ENCODE data around the gene MTCH1. TPM values are rescaled to one million over a fixed set of nuclear protein-coding genes. Genes with fewer than 3 reads are reported as not detected.
A peak's percentile ranks its signal among the peaks of the same experiment; 100 is the strongest.

Gene MTCH1
- total and polyA plus RNA-seq, 9 of the 15 experiments (the other 6 are each of a cell fraction or from before 2014, with no cell fraction given), result 7.9 to 161 (median 118) TPM

DNA sequence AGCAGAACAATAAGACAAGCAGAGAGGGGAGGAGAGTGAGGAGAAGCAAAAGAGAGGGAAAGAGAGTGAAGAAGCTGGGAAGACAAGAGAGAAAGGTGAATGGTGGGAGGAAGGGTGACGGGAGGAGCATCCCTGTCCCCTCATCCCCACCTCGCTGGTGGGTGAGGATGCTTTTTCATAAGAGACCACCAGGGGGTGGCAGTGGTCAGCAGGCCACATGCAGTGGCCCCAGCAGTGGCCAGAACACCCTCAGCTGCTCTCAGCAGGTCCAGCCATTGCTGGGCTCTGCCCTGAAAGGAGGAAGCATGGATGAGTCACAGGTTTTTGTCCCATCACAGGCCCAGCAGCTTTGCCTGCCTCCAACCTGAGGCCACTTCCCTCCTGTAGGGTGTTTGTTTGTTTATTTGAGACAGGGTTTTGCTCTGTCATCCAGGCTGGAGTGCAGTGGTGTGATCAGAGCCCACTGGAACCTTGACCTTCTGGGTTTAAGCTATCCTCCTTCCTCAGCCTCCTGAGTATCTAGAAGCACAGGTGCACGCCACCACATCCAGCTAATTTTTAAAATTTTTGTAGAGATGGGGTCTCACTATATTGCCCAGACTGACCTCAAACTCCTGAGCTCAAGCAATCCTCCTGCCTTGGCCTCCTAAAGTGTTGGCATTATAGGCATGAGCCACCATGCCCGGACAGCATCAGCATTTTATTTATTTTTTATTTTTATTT is 43.4 kb upstream of the MTCH1 start (continued):
- TF ChIP-seq ZNF75A (CRISPR knock-in tag; IDR thresholded peaks at IDR 0.05) (no peak), FOXM1 (IDR thresholded peaks at IDR 0.05; ENCODE audit: low read depth) (0 out of 2 replicates have a peak, but pooled peaks have one; percentile 25), FOXM1 (CRISPR knock-in tag; IDR thresholded peaks at IDR 0.05; ENCODE audit: low read depth) (peak; percentile 95), U2AF2 (optimal IDR thresholded peaks at IDR 0.05; ENCODE audit: low read depth, low read length) (no peak), ZNF146 (CRISPR knock-in tag; IDR thresholded peaks at IDR 0.05; ENCODE audit: unreplicated experiment) (no peak), STAG1 (CRISPR knock-in tag; IDR thresholded peaks at IDR 0.05; ENCODE audit: borderline replicate concordance) (peak; percentile 100), JUNB (CRISPR knock-in tag; conservative IDR thresholded peaks at IDR 0.05) (peak; percentile 68; the same call in 1 of the 2 replicates), WHSC1 (IDR thresholded peaks at IDR 0.05; ENCODE audit: low read length) (no peak), KLF10 (CRISPR knock-in tag; IDR thresholded peaks at IDR 0.05) (no peak), RBFOX2 (IDR thresholded peaks at IDR 0.05; ENCODE audit: low read depth, low read length) (peak; percentile 51), GABPB2 (CRISPR knock-in tag; conservative IDR thresholded peaks at IDR 0.05) (no peak), MTA3 (IDR thresholded peaks at IDR 0.05; ENCODE audit: borderline replicate concordance) (peak; percentile 89; the same call in 1 of the 2 replicates), ADNP (tag; IDR thresholded peaks at IDR 0.05) (no peak), ZNF764 (CRISPR knock-in tag; IDR thresholded peaks at IDR 0.05; ENCODE audit: low read depth) (no peak), SREBF1 (IDR thresholded peaks at IDR 0.05; ENCODE audit: borderline replicate concordance, low read depth, low read length) (peak; percentile 88; the same call in 1 of the 2 replicates), HNRNPL (IDR thresholded peaks at IDR 0.05; ENCODE audit: low read depth, low read length) (no peak; the same call in 1 of the 2 replicates)
- TF ChIP-seq, protein P1, sequence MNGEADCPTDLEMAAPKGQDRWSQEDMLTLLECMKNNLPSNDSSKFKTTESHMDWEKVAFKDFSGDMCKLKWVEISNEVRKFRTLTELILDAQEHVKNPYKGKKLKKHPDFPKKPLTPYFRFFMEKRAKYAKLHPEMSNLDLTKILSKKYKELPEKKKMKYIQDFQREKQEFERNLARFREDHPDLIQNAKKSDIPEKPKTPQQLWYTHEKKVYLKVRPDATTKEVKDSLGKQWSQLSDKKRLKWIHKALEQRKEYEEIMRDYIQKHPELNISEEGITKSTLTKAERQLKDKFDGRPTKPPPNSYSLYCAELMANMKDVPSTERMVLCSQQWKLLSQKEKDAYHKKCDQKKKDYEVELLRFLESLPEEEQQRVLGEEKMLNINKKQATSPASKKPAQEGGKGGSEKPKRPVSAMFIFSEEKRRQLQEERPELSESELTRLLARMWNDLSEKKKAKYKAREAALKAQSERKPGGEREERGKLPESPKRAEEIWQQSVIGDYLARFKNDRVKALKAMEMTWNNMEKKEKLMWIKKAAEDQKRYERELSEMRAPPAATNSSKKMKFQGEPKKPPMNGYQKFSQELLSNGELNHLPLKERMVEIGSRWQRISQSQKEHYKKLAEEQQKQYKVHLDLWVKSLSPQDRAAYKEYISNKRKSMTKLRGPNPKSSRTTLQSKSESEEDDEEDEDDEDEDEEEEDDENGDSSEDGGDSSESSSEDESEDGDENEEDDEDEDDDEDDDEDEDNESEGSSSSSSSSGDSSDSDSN (IDR thresholded peaks at IDR 0.05; ENCODE audit: borderline replicate concordance in 1 of 2, low read depth in 2 of 2, low read length in 2 of 2), result no peak
- TF ChIP-seq, protein P2, sequence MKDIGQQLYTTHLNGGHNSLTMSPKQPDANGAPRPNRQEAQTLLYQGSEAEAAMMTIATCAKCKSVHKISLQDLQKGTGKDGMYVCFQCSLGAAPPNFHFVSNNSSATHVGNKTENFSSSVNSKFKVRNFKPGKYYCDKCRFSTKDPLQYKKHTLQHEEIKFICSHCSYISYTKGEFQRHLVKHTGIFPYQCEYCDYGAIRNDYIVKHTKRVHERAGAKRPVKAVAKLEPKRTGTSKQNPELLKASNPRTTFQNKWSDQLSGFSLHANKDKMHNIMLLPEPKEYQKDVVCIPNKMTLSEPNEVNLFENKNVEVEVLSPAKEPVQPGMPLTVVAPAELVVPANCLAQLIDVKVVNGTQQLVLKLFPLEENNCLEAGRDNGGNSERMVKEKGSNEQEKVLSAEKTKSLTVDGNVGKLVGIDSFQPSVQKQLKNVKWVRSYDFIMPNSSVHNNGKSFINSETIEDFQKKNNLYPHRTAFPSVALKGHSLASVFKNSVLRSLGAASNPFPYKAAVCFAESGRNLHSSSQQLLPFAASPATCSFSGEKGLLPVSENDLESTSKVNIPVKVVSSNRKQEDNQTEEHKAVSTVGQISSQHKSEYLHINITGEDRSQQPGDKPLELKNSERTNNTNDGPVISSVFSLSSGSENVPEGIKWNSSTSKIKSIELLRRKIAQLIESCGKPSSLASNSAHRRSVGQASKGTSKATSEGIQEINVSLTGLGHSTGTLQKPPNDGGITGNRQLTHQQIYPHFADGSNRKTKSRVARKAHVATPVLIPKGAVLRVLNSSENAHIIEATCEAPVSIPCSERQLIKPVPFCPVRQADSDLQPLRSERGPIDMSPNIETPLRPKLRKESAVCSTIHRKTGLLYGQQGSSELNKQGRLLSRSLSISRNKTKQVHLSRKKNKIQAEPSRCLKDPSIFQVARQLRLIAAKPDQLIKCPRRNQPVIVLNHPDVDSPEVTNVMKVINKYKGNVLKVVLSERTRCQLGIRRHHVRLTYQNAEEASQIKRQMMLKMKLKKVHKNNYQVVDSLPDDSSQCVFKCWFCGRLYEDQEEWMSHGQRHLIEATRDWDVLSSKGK (CRISPR knock-in tag; IDR thresholded peaks at IDR 0.05), result no peak
- TF ChIP-seq, protein P3, sequence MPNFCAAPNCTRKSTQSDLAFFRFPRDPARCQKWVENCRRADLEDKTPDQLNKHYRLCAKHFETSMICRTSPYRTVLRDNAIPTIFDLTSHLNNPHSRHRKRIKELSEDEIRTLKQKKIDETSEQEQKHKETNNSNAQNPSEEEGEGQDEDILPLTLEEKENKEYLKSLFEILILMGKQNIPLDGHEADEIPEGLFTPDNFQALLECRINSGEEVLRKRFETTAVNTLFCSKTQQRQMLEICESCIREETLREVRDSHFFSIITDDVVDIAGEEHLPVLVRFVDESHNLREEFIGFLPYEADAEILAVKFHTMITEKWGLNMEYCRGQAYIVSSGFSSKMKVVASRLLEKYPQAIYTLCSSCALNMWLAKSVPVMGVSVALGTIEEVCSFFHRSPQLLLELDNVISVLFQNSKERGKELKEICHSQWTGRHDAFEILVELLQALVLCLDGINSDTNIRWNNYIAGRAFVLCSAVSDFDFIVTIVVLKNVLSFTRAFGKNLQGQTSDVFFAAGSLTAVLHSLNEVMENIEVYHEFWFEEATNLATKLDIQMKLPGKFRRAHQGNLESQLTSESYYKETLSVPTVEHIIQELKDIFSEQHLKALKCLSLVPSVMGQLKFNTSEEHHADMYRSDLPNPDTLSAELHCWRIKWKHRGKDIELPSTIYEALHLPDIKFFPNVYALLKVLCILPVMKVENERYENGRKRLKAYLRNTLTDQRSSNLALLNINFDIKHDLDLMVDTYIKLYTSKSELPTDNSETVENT (CRISPR knock-in tag; IDR thresholded peaks at IDR 0.05), result peak; percentile 79; the same call in 1 of the 2 replicates
